HG02840 (cell line): ENCODE results near the gene CAMSAP2.
"Not testable (repeated sequence)": the region's sequence is repeated elsewhere in the genome, so short reads cannot be mapped to it uniquely, and the experiment has no call there.

Experiments
- ATAC-seq: cut with Tn5 transposase; IDR thresholded peaks from one replicate; pipeline ENCODE4 v1.9.1; 2021; ENCODE audit warnings: mild to moderate bottlenecking, moderate library complexity, moderate number of reproducible peaks; ENCODE audit not compliant: unreplicated experiment, low FRiP score

Gene CAMSAP2

GRCh38 chr1:200780545-200781369 is 42.1 kb downstream of the CAMSAP2 start:
- ATAC-seq: no peak

- ATAC-seq: no peak
Observed at GRCh38 chr1:200783926-200784325, 45.2 kb downstream of the CAMSAP2 start.

DNA sequence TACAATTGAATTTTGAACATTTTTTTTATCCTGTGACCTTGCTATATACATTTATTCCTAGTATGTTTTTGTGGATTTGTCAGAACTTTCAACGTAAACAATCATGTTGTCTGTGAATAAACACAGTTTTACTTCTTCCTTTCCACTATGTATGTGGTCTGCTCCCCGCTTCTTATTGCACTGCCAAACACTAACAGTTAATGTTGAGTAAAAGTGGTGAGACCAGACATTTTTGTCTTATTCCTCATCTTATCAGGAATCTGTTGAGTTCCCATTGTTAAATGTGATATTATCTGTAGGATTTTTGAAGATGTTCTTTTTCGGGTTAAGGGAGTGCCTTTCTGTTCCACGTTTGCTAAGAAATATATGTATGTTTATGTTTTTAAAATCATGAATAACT is 45.9 kb downstream of the CAMSAP2 start:
- ATAC-seq: no peak

DNA sequence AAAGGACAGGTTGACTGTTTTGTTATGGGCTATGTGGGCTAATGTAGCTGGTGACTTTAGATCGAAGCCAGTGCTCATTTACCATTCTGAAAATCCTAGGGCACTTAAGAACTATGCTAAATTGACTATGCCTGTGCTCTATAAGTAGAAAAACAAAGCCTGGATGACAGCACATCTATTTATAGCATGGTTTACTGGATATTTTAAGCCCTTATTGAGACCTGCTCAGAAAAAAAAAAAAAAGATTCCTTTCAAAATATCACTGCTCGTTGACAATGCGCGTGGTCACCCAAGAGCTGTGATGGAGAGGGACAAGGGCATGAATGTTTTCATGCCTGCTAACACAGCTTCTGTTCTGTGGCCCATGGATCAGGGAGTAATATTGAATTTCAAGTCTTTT is 48.1 kb downstream of the CAMSAP2 start:
- ATAC-seq: no peak

DNA sequence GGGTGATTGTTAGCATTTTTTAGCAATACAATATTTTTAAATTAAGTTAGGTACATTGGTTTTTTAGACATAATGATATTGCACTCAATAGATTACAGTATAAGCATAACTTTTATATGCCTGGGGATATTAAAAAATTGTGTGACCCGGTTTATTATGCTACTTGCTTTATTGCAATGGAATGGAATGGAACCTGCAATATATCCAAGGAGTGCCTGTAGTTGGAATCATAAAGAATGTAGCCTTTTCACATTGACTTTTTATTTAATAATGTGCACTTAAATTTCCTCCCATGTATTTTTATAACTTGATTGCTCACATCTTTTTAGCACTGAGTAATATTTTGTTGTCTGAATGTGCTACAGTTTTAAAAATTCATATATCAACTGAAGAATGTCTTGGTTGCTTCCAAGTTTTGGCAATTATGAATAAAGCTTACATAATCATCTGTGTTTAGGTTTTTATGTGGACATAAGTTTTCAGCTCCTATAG is 49.2 kb downstream of the CAMSAP2 start:
- no peak for ATAC-seq

DNA sequence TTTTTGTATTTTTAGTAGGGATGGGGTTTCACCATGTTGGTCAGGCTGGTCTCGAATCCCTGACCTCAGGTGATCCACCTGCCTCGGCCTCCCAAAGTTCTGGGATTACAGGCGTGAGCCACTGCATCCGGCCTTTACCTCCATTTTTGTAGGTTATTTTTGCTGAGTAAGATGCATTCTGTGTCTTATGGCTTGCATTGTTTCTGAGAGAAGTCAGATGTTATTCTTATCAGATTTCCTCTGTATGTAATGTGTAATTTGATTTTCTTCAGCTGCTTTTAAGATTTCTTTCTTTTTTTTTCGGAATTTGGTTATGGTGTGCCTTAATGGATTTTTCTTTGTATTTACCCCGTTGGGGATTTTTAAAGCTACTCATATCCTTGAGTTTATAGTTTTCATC is 52.3 kb downstream of the CAMSAP2 start:
- not testable (repeated sequence) for ATAC-seq

GRCh38 chr1:200793677-200794076 is 55.0 kb downstream of the CAMSAP2 start:
- no peak for ATAC-seq

DNA sequence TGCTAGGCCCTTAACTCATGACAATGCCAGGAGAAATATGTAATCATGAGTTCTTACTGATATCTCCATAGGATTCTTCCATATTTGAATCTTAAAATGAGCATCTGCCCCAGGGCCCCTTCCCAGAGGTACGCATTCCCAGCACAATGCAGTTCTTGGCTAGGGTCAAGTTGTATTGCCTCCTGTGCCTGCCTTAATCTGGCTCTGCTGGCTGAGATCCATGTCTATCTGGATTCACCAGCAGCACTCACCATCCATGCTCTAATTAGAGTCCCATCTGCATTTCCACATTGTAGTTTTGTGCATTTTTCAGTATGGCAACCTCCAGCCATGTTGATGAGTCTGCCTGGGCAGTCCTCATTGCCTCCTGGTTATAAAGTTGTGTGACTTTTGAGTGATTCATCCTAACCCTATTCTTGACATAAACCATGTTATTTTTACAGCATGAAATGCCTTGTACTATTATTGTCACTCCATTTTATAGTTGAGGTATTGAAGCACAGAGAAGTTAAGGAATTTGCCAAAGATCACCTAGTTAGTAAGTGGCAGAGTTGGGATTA is 55.9 kb downstream of the CAMSAP2 start:
- no peak for ATAC-seq

- no peak for ATAC-seq
Observed at GRCh38 chr1:200795156-200795555, 56.5 kb downstream of the CAMSAP2 start.

- ATAC-seq: no peak
Observed at GRCh38 chr1:200802042-200802441, 63.3 kb downstream of the CAMSAP2 start.

GRCh38 chr1:200802865-200803512 is 64.3 kb downstream of the CAMSAP2 start:
- no peak for ATAC-seq

DNA sequence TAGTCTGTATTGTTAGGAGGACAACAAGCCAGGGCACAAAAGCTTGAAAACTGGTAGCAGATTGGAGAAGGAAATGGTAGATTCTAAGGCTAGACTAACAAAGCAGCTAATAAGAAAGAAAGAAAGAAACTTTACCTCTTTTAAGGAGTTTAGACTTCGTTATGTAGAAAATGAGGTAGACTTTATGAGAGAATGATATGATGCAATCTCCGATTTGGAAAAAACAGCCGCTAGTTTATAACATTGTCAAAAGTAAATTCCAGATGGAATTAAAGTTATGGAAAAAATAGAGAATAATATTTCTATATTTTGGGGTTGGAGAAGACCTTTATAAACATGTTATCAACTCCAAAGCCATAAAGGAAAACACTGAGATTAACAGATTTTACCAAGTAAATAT is 67.0 kb downstream of the CAMSAP2 start:
- ATAC-seq: no peak

DNA sequence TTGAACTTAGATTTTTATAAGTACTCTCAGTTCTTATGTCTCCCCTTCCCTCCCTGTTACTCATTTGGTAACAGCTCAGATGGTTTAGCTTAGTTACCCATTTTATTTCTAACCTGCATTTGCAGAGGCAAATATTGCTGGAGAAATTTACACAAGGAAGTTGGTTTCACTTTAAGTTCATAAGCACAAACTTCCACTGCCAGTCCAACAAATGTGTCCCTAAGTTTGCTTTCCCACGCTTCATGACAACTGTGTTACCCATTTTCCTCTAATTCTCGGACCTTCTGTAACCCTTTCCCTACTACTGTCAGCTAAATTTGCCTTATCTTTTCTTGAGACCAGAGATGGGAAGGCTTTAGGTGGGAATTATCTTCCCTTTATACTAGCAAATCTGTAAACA is 70.2 kb downstream of the CAMSAP2 start:
- no peak for ATAC-seq

- ATAC-seq: no peak
Observed at GRCh38 chr1:200811704-200812103, 73.0 kb downstream of the CAMSAP2 start.

GRCh38 chr1:200816624-200817224 is 78.0 kb downstream of the CAMSAP2 start:
- ATAC-seq: not testable (repeated sequence)

DNA sequence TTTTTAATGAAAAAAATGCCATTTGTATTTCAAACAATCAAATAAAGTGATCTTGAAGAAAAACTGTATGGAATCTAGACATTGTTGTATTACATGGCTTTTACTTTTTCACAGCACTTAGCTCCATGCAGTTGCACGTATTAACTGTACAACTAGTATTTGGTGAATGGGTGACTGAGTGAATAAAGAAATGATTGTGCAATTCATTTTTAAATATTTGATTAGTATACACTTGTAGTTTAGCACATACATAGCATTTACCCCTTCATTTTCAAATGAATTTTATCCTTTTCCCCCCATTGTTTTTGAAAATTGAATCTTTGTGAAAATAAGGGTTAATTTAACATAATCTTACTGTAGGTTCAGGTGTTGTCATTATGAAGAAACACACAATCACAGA is 79.6 kb downstream of the CAMSAP2 start:
- ATAC-seq: no peak

DNA sequence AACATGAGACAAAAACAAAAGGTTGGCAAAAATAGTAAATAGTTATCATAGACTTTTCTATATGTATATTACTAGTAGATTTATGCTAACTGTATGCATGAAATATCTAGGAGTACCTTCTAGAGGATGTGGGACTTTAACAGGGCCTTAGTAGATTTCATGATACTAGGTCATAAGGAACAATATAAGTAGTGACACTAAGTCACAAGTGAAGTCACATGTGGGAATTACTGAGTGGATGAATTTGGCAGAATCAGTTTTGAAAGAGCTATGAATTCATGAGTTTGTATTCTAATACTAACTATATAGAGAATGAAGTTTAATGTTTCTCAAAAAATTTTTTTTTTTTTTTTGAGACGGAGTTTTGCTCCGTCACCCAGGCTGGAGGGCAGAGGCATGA is 81.0 kb downstream of the CAMSAP2 start:
- no peak for ATAC-seq

- no peak for ATAC-seq
Observed at GRCh38 chr1:200831091-200831490, 92.4 kb downstream of the CAMSAP2 start.

DNA sequence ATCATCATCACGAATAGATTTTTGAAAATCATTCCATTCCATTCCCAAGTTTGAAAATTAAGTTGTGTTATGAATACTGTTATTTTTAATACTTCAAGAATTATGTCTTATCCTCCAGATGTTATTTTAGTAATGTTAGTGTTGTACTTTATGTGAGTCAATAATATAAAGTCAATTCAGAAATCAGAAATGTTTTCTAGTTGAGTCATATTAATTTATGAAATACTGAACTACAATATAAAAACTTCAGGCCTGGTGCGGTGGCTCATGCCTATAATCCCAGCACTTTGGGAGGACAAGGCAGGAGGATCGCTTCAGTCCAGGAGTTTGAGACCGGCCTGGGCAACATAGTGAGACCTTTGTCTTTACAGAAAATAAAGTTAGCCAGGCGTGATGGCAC is 95.7 kb downstream of the CAMSAP2 start:
- no peak for ATAC-seq

DNA sequence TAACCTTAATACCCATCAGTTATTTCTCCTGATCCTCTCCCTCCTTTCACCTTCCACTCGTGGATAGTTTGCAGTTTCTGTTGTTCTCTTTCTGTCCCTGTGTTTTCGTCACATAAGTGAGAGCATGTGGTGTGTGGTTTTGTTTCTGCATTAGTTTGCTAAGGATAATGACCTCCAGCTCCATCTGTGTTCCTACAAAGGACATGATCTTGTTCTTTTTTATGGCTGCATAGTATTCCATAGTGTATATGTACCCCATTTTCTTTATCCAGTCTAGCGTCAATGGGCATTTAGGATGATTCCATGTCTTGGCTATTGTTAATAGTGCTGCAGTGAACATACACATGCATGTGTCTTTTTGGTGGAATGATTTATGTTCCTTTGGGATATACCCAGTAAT is 97.5 kb downstream of the CAMSAP2 start:
- ATAC-seq: no peak

- ATAC-seq: no peak
Observed at GRCh38 chr1:200837931-200838571, 99.4 kb downstream of the CAMSAP2 start.
